Adipocyte (in vitro differentiated cells): ENCODE measurements around the gene HOXB2.

Experiments used
- DNase-seq: peaks from one replicate; pipeline ENCODE4 v3.0.0-alpha.2; 2015; ENCODE audit warnings: low read depth
- H3K27me3 ChIP-seq: replicated peaks from 2 replicates; pipeline ENCODE4 v1.7.0; 2013; ENCODE audit warnings: mild to moderate bottlenecking, low read length, moderate library complexity; ENCODE audit not compliant: control insufficient read depth, insufficient read depth
- H3K36me3 ChIP-seq: 2 replicates; pipeline ENCODE4 v1.7.0; 2013; ENCODE audit warnings: low read length, mild to moderate bottlenecking, moderate library complexity; ENCODE audit not compliant: control insufficient read depth, insufficient read depth, severe bottlenecking
- H3K4me1 ChIP-seq: 2 replicates; pipeline ENCODE4 v1.7.0; 2013; ENCODE audit warnings: mild to moderate bottlenecking, low read length, moderate library complexity; ENCODE audit not compliant: control insufficient read depth, insufficient read depth
- H3K4me3 ChIP-seq: 2 replicates; pipeline ENCODE4 v1.7.0; 2013; ENCODE audit warnings: mild to moderate bottlenecking, low read length, moderate library complexity
- H3K9ac ChIP-seq: 2 replicates; pipeline ENCODE4 v1.7.0; 2013; ENCODE audit warnings: mild to moderate bottlenecking, low read length, moderate library complexity
- H3K9me3 ChIP-seq: 2 replicates; pipeline ENCODE4 v1.7.0; 2013; ENCODE audit warnings: mild to moderate bottlenecking, low read length, moderate library complexity; ENCODE audit not compliant: control insufficient read depth

HOXB2 gene

DNA sequence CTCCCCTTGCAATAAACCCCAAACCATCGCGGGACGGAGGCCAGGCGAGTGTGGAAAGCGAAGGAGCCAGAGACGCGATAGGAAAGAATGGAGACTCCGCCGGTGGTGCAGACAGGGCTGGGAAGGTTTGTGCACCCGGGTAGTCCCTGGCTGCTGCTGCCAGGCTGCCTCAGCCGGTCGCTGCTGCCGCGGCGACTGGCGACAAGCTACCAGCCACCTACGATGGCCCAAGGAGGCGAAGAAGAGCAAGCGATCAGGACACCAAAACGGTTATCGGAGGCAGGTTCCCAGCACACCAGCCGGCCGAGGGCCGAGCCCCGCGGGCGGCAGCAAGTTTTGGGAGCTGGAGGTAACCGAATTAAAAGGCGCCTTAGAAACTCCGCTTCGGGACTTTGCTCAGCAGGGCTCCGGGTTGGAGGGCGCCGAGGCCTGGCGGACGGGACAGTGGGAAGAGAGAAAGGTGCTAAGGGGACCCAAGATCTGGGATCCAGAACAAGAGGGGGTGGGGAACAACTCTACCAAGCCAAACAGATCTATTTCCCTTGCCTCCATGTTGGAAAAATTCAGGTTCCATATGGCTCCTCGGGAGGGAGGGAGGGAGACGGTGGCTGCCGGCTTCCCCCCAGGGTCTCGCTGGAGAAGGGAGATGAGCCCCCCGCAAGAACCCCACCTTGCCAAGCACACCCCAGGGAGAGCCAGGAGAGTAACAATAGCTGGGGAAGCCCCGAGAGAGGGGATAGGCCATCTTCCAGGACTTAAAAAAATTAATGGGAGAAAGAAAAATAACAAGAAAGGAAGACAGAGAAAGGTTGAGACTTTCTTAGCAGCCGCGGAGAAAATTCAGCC, 9.7 kb upstream of the HOXB2 start:
- Histone ChIP-seq H3K36me3 (peaks cover 15% of the 10 kb centered on the region), H3K4me3 (peak overlapping the region; percentile 78), H3K9me3 (no peaks in the 10 kb centered on the region), H3K9ac (peak overlapping the region; percentile 84), H3K27me3 (no peaks in the 10 kb centered on the region), H3K4me1 (peaks cover 60% of the 10 kb centered on the region)
- DNase-seq, result no peak

DNA sequence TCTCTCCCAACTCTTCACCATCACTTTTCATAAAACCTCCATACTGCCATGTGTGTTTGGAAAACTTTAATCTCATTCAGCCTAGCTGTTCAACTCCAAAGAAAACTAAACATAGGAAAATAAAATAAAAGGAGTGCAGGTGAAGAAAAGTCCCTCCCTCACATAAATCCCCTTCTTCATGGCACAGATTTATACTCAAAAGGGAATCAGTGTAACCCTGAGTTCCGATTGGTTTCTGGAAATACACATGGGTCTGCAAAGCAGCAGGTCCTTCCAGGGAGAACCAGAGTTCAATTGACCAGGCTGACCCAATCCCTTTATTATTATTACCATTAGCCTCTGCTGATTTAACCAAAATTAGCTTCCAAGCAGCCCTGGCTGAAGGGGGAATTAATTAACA, 8.9 kb upstream of the HOXB2 start:
- Histone ChIP-seq H3K4me3 (peak overlapping the region; percentile 78), H3K36me3 (peaks cover 18% of the 10 kb centered on the region), H3K27me3 (no peaks in the 10 kb centered on the region), H3K4me1 (peaks cover 55% of the 10 kb centered on the region), H3K9ac (peak overlapping the region; percentile 84), H3K9me3 (no peaks in the 10 kb centered on the region)
- DNase-seq, result no peak

GRCh38 chr17:48553190-48553547, 8.3 kb upstream of the HOXB2 start:
- Histone ChIP-seq H3K9me3 (no peaks in the 10 kb centered on the region), H3K36me3 (peaks cover 18% of the 10 kb centered on the region), H3K27me3 (no peaks in the 10 kb centered on the region), H3K9ac (peak overlapping the region; percentile 84), H3K4me1 (peaks cover 56% of the 10 kb centered on the region), H3K4me3 (peak overlapping the region; percentile 78)
- DNase-seq, result no peak

- H3K4me3 ChIP-seq, result peak overlapping the region; percentile 78
- no peaks in the 10 kb centered on the region for H3K27me3 ChIP-seq
- no peaks in the 10 kb centered on the region for H3K9me3 ChIP-seq
- no peak for DNase-seq
- H3K4me1 ChIP-seq, result peaks cover 59% of the 10 kb centered on the region
- peak overlapping the region; percentile 84 for H3K9ac ChIP-seq
- peaks cover 18% of the 10 kb centered on the region for H3K36me3 ChIP-seq
These were observed 7.7 kb upstream of the HOXB2 start for GRCh38 chr17:48552466-48553189.

DNA sequence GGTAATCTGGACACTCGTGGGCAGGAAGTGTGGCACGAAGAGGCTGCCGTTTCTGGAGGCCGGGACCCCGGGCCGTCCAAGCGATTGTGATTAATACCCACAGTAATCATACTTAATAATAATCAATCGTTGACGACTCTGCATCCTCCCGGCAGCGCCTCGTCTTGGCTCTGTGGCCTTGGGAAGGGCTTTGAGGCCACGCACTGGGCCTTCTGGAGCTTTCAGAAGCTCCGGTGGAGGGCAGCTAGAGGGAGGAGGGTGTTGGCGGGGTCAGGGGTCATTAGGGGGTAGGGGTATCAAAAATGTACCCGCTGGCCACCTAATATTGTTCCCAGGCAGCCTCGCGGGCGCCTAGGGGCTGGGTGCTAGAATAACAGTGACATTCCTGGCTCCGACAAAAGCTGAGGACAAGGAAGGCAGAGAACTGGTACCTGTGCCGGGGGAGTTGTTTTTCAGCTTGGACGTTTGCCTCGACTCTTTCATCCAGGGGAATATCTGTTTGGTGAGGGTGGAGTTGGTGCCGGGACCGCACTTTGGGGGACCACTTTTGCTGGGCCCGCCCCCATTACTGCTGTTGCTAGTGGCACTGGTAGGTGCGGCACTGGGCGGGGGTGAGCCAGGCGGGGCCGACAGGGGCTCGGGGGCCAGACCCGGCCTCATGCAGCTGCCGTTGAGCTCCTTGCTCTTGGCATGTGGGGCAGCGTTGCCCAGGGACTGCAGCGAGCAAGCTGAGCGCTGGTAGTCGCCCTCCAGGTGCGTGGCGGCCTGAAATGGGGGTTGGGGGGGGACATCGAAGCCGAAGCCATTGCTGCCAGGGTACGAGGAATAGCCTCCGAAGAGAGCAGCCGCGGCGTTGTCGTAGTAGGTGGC, 6.9 kb upstream of the HOXB2 start:
- Histone ChIP-seq H3K27me3 (no peaks in the 10 kb centered on the region), H3K4me3 (no peak overlapping the region), H3K4me1 (peaks cover 58% of the 10 kb centered on the region), H3K9ac (no peak overlapping the region), H3K9me3 (no peaks in the 10 kb centered on the region), H3K36me3 (peaks cover 18% of the 10 kb centered on the region)
- DNase-seq, result no peak

GRCh38 chr17:48551214-48551555, 6.3 kb upstream of the HOXB2 start:
- Histone ChIP-seq H3K9me3 (no peaks in the 10 kb centered on the region), H3K4me3 (no peak overlapping the region), H3K27me3 (no peaks in the 10 kb centered on the region), H3K36me3 (peaks cover 18% of the 10 kb centered on the region), H3K4me1 (peaks cover 58% of the 10 kb centered on the region), H3K9ac (no peak overlapping the region)
- no peak for DNase-seq

DNA sequence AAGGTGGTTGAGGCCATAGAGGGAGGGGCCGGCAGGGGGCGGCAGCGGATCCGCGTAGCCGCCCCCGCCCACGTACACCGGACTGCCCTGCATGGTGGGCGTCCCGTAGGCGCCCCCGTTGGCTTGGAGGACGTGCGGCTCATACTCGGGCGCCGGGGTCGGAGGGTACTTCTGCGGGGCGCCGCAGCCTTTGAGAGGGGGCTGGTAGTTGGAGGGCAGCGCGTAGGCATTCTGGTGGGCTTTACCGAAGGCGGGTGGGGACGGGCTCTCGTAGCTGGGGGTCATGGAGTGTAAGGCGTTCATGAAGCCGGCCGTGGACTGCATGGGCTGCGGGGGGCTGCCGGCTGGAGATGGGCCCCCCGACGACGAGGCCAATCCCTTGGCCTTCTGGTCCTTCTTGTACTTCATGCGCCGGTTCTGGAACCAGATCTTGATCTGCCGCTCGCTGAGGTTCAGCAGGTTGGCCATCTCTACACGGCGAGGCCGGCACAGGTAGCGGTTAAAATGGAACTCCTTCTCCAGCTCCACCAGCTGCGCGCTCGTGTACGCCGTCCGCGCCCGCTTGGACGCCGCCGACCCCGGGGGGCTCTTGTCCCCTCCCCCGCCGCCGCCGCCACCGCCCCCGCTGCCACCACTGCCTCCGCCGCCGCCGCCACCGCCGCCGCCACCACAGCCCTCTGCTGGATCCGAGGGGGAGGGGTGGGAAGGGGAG, 5.7 kb upstream of the HOXB2 start:
- Histone ChIP-seq H3K36me3 (peaks cover 18% of the 10 kb centered on the region), H3K4me3 (no peak overlapping the region), H3K4me1 (peaks cover 58% of the 10 kb centered on the region), H3K27me3 (no peaks in the 10 kb centered on the region), H3K9me3 (no peaks in the 10 kb centered on the region), H3K9ac (no peak overlapping the region)
- no peak for DNase-seq

DNA sequence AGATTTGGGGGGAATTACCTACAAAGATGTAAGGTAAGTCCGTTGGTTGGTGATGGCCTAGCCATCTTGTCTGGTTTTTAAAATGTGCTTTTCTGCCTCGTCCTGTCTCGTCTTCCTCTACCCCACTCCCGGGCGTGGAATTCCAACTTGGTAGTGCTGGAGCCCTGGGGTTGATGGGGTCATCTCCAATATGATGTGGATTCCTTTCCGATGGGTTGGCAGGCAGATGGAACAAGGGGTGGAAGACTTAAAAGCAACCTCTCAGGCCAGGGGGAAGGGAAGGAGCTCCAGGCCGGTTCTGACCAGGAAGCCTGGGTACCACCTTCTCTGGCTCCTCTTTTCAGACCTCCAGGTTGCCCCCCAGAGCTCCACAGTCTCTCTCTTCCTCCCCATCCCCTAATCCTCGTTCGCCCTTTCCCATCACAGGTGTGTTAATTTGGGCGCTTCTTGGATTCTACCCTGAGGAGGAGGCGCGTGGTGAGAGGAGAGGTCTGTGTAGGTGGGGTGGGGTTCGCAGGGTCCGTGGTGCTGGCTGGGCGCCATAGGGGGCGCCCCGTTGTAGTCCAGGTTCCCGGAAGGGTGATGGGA, 5.1 kb upstream of the HOXB2 start:
- H3K4me3 ChIP-seq, result no peak overlapping the region
- no peaks in the 10 kb centered on the region for H3K27me3 ChIP-seq
- peaks cover 64% of the 10 kb centered on the region for H3K4me1 ChIP-seq
- H3K9ac ChIP-seq, result peak overlapping the region; percentile 34
- H3K36me3 ChIP-seq, result peaks cover 18% of the 10 kb centered on the region
- no peaks in the 10 kb centered on the region for H3K9me3 ChIP-seq
- no peak for DNase-seq

DNA sequence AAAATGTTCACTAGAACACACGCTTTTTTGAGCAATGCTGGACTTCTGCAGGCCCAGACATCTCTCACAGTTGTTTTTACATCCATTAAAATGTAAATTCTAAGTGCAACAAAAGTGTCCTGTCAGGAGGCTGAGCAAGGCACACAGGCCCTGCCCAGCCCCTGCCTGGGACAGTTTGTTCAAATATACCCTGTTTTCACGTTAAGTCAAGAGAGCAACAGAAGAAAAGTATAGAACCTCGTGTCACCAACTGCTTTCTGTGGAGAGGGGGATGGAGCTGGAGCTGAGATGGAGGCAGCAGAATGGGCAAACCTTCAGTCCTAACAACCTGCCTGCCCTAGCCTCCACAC, 4.3 kb upstream of the HOXB2 start:
- Histone ChIP-seq H3K9ac (peak overlapping the region; percentile 99), H3K36me3 (peaks cover 18% of the 10 kb centered on the region), H3K27me3 (no peaks in the 10 kb centered on the region), H3K9me3 (no peaks in the 10 kb centered on the region), H3K4me3 (no peak overlapping the region), H3K4me1 (peaks cover 59% of the 10 kb centered on the region)
- no peak for DNase-seq

GRCh38 chr17:48548523-48549280, 3.8 kb upstream of the HOXB2 start:
- peaks cover 54% of the 10 kb centered on the region for H3K4me1 ChIP-seq

More at GRCh38 chr17:48548523-48549280, 3.8 kb upstream of the HOXB2 start:
- peaks cover 18% of the 10 kb centered on the region for H3K36me3 ChIP-seq
- no peaks in the 10 kb centered on the region for H3K27me3 ChIP-seq
- peak overlapping the region; percentile 81 for H3K4me3 ChIP-seq
- peak overlapping the region; percentile 99 for H3K9ac ChIP-seq
- DNase-seq, result no peak
- H3K9me3 ChIP-seq, result no peaks in the 10 kb centered on the region
